ENCODE data around the gene PCDHGA6. TPM values are rescaled to one million over a fixed set of nuclear protein-coding genes. Genes with fewer than 3 reads are reported as not detected.

PCDHGA6 gene
- total RNA-seq, 1 experiment from 2014 or later = 0.07 TPM

- ChIA-PET RAD21 (ENCODE audit: low non-redundant PET in 1 of 2, low total read pairs in 2 of 2, uncharacterized antibody in 2 of 2, unreplicated experiment in 2 of 2) (no interaction called here), CTCF (no interaction called here), POLR2A (no interaction called here)
- Histone ChIP-seq H3K79me2 (ENCODE audit: insufficient read depth, low read length) (no peaks in the 10 kb centered on the region), H3K27ac (ENCODE audit: low read depth, low read length) (no peak within 1 kb of the TSS), H3K4me3 (replicated peaks in 1 of 2; ENCODE audit: low read depth in 1 of 2, low read length in 2 of 2) (no peak within 1 kb of the TSS), H4K20me1 (ENCODE audit: insufficient read depth) (no peaks in the 10 kb centered on the region), H3K36me3 (ENCODE audit: control insufficient read depth in 1 of 2, insufficient read depth in 2 of 2, low read length in 2 of 2) (no peaks in the 10 kb centered on the region), H3K9me3 (ENCODE audit: control insufficient read depth in 1 of 2, insufficient read depth in 1 of 2, low read depth in 1 of 2, low read length in 2 of 2) (no peaks in the 10 kb centered on the region; a peak in 1 of 4 replicates), H3K4me1 (ENCODE audit: control insufficient read depth in 1 of 2, insufficient read depth in 2 of 2, low read length in 2 of 2) (no peaks in the 10 kb centered on the region), H3K9ac (ENCODE audit: low read length) (no peak within 1 kb of the TSS), H3K9me2 (ENCODE audit: insufficient read depth) (no peaks in the 10 kb centered on the region), H3K4me2 (ENCODE audit: low read length) (no peak within 1 kb of the TSS), H3K27me3 (ENCODE audit: insufficient read depth, low read length) (no peaks in the 10 kb centered on the region), H2AFZ (ENCODE audit: low read depth, low read length, poor library complexity, severe bottlenecking) (no peak within 1 kb of the TSS)
- intact Hi-C loops (cut with micrococcal nuclease) = no loop called here
- no peak for ATAC-seq
- peak; percentile 32 to 58 (median 48); a peak in 4 of 6 replicates for TF ChIP-seq CTCF (IDR thresholded peaks at IDR 0.05 in 2 of 3, conservative IDR thresholded peaks at IDR 0.05 in 1 of 3; ENCODE audit: borderline replicate concordance in 1 of 3, insufficient read depth in 1 of 3, low read depth in 2 of 3, low read length in 2 of 3)
- no peak for TF ChIP-seq ATF3 (IDR thresholded peaks at IDR 0.05)
- TF ChIP-seq RAD21 (IDR thresholded peaks at IDR 0.05; ENCODE audit: low read depth) = peak; percentile 42
- BruUV-seq (replicated peaks) = no TSS peak
- no peak for DNase-seq (ENCODE audit: low read depth, low spot score)
Observed at GRCh38 chr5:141354900-141355469, 18.7 kb upstream of the PCDHGA6 start, which contains the start of gene PCDHGA4. Gene PCDHGA4, plus strand, starts transcription at chr5:141355021. Its CDS starts 87 bp downstream, at chr5:141355108.

GRCh38 chr5:141355641-141356040 is 18.1 kb upstream of the PCDHGA6 start:
- no peaks in the 10 kb centered on the region for H3K27me3 ChIP-seq (ENCODE audit: insufficient read depth, low read length)
- ATAC-seq (no peak), DNase-seq (ENCODE audit: low read depth, low spot score) (no peak)
- H3K4me1 ChIP-seq (ENCODE audit: control insufficient read depth in 1 of 2, insufficient read depth in 2 of 2, low read length in 2 of 2) = no peaks in the 10 kb centered on the region
- POLR2A ChIA-PET = no interaction called here
- H3K9me3 ChIP-seq (ENCODE audit: control insufficient read depth in 1 of 2, insufficient read depth in 1 of 2, low read depth in 1 of 2, low read length in 2 of 2) = no peaks in the 10 kb centered on the region; a peak in 2 of 4 replicates
- intact Hi-C loops (cut with micrococcal nuclease) = no loop called here
- H4K20me1 ChIP-seq (ENCODE audit: insufficient read depth) = no peaks in the 10 kb centered on the region
- H3K36me3 ChIP-seq (ENCODE audit: control insufficient read depth in 1 of 2, insufficient read depth in 2 of 2, low read length in 2 of 2) = no peaks in the 10 kb centered on the region
- no peaks in the 10 kb centered on the region for H3K79me2 ChIP-seq (ENCODE audit: insufficient read depth, low read length)
- CTCF ChIA-PET = no interaction called here
- RAD21 ChIA-PET (ENCODE audit: low non-redundant PET in 1 of 2, low total read pairs in 2 of 2, uncharacterized antibody in 2 of 2, unreplicated experiment in 2 of 2) = no interaction called here
- H3K9me2 ChIP-seq (ENCODE audit: insufficient read depth) = no peaks in the 10 kb centered on the region
- no peak overlapping the region for H3K27ac ChIP-seq (ENCODE audit: low read depth, low read length)
- H3K9ac ChIP-seq (ENCODE audit: low read length) = no peak overlapping the region
- no peak overlapping the region for H3K4me3 ChIP-seq (replicated peaks in 1 of 2; ENCODE audit: low read depth in 1 of 2, low read length in 2 of 2)
- no peak for TF ChIP-seq EGR1 (IDR thresholded peaks at IDR 0.05; ENCODE audit: low read depth)
- TF ChIP-seq CBX3 (IDR thresholded peaks at IDR 0.05; ENCODE audit: low read depth) = no peak
- no peak for TF ChIP-seq YY1 (IDR thresholded peaks at IDR 0.05; ENCODE audit: extremely low read depth, insufficient replicate concordance, low read depth, low read length)
- TF ChIP-seq ATF3 (IDR thresholded peaks at IDR 0.05) = no peak
- TF ChIP-seq FOSL1 (IDR thresholded peaks at IDR 0.05; ENCODE audit: low read depth) = no peak
- TF ChIP-seq ELF1 (IDR thresholded peaks at IDR 0.05; ENCODE audit: borderline replicate concordance, low read depth) = no peak
- no peak for TF ChIP-seq CEBPB (IDR thresholded peaks at IDR 0.05; ENCODE audit: low read depth)
- TF ChIP-seq TCF7L2 (IDR thresholded peaks at IDR 0.05; ENCODE audit: borderline replicate concordance, extremely low read depth, insufficient read depth, insufficient read length) = no peak
- no peak for TF ChIP-seq SIN3A (IDR thresholded peaks at IDR 0.05; ENCODE audit: low read depth)
- no peak overlapping the region for H3K4me2 ChIP-seq (ENCODE audit: low read length)
- no TSS peak for BruUV-seq (replicated peaks)
- H2AFZ ChIP-seq (ENCODE audit: low read depth, low read length, poor library complexity, severe bottlenecking) = no peak overlapping the region
